HG03045 (cell line): ENCODE data around the gene BFAR.
A peak's percentile ranks its signal among the peaks of the same experiment; 100 is the strongest.
"Not testable (repeated sequence)": the region's sequence is repeated elsewhere in the genome, so short reads cannot be mapped to it uniquely, and the experiment has no call there.

Experiments
- ATAC-seq: cut with Tn5 transposase; IDR thresholded peaks from one replicate; pipeline ENCODE4 v1.9.1; 2021; ENCODE audit warnings: mild to moderate bottlenecking, moderate library complexity; ENCODE audit not compliant: unreplicated experiment

Gene BFAR

GRCh38 chr16:14685870-14686793, 53.4 kb downstream of the BFAR start:
- ATAC-seq: not testable (repeated sequence)

GRCh38 chr16:14694129-14694528, 61.4 kb downstream of the BFAR start, which contains the start of gene PLA2G10:
PLA2G10 (minus strand) TSS chr16:14694308; CDS start chr16:14694229, 79 bp downstream.
- ATAC-seq: not testable (repeated sequence)

GRCh38 chr16:14701859-14702258, 69.1 kb downstream of the BFAR start:
- ATAC-seq: not testable (repeated sequence)

GRCh38 chr16:14702672-14703071, 69.9 kb downstream of the BFAR start:
- ATAC-seq: not testable (repeated sequence)

- peak; percentile 97 for ATAC-seq
Observed at GRCh38 chr16:14703156-14704011, 70.6 kb downstream of the BFAR start, which contains the start of gene NPIPA3. NPIPA3 (plus strand) TSS chr16:14703411; CDS start chr16:14708944, 5,533 bp downstream.
